HG03095 (cell line): ENCODE results near the gene PLA2G4B.

Experiments
- ATAC-seq: cut with Tn5 transposase; IDR thresholded peaks from one replicate; pipeline ENCODE4 v1.9.1; 2021; ENCODE audit warnings: moderate library complexity; ENCODE audit not compliant: unreplicated experiment

PLA2G4B gene

DNA sequence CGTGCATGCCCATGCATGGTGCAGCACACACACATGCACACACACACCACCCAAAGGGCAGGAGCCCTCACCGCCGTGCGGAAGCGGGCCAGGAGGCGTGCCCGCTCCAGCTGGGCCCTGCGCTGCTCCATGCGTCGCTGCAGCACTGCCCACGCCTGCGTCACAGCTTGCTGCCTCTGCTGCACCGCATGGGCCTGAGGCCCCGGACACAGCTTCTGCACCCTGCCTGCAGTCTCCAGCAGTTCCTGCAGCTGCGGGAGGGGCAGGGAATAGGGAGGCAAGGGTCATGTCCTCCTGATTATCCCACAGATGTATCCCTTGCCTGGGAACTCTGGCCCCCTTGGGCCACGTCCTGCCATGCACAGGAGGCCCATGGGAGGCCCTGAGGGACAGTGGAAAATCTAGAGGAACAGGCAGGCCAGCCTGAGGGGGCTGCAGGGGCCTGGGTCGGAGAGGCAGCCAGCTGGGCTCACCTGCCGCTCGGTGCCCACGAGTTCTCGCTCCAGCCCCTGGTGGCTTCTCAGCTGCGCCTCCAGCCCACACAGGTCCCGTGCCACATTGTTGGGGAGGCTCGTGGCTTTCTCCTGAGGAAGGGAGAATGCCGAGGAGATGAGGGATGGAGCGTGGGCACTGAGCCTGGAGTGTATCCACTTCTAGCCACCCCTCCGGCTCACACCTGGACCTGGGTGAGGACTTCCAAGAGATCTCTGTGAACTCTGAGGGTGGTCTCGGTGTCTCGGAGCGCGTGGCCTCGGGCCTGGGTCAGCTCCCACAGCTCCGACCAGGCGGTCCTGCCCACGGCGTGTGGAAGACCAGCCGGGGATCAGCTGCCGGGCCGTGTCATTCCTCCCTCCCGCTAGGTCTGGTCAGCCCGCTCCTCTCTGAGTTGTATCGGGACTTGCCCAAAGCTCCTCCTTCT, 31.4 kb downstream of the PLA2G4B start:
- ATAC-seq, result no peak

DNA sequence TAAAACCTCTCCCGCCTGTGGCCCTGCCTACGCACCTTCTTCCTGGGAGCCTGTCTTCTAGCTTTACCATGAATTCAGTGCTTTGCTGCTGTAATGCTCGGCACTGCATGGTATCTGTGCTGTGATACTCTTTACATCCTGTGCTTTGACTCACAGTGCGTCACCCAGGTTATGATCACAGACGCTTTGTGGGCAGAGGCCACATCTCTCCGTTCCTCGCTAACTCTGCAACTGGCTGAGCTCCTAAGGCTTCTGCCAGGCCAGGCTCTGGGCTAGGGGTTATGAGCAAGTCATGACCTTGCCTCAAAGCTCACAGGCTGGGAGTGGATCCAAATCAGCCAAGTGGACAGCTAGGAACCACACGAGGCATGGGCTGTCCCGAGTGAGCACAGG, 32.0 kb downstream of the PLA2G4B start:
- no peak for ATAC-seq

DNA sequence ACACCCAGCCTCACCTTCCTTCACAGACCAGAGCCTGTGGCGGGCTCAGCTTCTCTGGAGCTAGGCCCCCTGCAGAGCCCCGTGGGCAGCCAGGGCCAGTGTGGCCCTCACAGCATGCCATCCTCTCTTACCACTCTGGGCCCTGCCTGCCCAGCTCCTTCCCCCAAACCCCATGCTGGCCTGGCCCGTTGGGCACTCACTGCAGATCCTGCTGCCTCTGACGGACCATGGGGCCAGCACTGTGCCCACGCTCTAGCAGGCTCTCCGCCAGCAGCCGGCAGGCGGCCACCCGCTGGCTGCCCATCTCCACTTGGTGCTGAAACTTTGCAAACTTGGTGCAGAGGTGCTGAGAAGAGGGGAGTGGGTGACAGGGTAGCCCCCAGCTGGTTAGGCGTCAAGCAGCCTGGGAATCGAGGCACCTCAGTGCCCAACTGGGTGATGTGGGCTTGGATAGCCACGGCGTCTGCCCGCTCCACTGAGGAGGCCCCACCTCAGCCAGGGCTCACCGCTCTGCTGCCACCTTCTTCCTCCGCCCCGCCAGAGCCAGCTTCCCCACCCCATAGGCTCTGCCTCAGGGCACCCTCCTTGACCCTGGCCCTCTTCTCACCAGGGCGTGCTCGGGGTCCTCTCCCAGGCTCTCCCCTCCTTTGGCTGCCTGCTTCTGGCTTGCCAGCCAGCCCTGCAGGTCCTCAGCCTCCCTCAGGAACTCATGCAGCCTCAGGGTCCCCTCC, 32.7 kb downstream of the PLA2G4B start:
- no peak for ATAC-seq

DNA sequence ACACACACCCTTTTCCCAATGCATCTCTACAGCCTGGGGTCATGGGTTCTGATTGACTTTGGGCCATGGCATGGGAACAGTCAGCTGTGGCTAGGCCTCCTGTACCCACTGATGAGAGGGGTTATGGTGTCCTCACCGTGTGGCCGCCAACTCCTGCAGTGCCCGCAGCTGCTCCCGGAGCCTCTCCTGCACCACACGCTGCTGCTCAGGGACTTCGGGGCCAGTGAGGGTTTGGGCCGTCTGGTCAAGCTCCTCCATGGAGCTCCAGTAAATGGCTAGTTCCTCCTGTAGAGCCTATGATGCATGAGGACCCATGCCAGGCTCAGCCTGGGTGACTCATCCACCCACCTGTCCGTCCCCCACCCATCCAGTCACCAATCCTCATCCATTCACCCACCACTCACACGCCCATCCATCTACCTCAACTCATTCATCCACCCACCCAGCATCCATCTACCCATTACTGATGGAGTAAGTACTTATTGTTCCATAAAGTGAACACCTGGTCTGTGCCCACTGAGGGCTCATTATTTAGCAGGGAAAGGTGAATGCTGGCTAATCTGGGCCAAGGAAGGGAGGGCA, 33.6 kb downstream of the PLA2G4B start:
- ATAC-seq, result no peak

DNA sequence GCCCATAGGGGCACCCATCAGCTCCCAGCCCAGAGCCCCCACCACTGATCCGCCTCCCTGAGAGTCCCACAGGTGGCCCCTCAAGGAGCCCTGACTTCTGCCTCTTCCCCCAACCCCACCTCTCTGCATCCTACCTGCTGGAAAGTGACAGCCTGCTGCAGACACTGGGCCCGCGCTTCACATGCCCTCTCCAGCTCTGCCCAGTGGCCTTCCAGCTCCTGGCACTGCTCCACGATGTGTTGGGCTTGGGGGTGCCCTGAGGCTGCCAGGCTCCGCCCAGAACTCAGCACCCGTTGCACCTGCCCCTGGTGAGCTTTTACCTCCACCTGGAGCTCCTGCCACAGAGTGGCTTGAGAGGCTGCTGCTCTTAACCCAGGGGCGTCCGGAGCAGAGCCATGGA, 35.1 kb downstream of the PLA2G4B start:
- ATAC-seq, result no peak

DNA sequence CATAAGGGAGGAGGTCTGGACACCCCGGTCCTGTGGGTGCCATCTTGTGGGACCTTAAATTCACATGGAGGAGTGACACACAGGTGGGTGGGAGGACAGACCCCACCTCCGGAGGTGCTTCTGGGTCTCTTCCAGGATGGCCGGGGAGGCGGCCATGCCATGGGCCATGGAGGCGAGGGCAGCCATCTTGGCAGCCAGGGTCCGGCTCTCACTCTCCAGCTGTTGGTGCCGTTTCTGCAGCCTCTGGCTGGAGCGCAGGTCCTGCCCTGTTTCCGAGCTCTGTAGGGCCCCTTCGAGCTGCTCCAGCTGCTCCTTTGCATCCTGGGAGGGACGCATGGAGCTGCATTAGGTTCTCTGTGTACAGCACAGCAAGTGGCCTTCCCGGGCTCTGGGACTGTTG, 36.1 kb downstream of the PLA2G4B start:
- ATAC-seq, result no peak

DNA sequence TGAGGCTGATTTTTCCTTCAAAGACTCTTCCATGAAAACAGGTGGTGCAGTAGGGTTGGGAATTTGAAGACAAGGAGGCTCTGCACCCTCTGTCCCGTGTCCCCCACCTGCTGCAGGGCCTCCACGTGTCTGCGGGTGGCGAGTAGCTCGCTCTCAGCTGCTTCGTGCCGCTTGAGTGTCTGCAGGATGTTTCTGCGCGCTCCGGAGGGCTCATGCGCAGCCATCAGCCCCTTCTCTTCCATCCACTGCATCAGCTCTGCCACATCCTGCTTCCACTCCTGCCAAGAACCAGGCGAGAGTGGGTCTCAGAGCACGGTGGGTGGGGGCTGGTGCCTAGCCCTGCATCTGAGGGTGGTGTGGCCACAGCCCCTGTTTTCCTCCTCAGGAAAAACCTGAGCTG, 37.4 kb downstream of the PLA2G4B start:
- ATAC-seq, result no peak

DNA sequence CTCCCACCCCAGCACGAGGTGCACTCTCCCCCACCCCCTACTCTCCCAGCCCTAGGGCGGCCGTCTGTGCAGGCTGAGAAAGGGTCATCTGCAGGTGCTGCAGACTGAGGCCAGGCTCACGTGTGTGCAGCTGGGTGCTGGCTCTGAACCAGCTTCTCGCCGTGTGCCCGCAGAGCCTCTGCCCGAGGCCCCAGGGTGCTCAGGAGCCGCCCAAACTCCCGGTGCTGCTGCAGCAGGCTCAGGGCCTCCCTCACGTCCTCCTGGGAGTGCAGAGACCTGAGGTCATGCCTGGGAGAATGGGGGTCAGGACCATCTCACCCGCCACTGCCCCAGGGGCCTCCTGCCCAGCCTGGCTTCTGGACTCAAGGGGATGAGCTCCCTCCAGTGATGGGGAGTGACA, 38.0 kb downstream of the PLA2G4B start:
- no peak for ATAC-seq

DNA sequence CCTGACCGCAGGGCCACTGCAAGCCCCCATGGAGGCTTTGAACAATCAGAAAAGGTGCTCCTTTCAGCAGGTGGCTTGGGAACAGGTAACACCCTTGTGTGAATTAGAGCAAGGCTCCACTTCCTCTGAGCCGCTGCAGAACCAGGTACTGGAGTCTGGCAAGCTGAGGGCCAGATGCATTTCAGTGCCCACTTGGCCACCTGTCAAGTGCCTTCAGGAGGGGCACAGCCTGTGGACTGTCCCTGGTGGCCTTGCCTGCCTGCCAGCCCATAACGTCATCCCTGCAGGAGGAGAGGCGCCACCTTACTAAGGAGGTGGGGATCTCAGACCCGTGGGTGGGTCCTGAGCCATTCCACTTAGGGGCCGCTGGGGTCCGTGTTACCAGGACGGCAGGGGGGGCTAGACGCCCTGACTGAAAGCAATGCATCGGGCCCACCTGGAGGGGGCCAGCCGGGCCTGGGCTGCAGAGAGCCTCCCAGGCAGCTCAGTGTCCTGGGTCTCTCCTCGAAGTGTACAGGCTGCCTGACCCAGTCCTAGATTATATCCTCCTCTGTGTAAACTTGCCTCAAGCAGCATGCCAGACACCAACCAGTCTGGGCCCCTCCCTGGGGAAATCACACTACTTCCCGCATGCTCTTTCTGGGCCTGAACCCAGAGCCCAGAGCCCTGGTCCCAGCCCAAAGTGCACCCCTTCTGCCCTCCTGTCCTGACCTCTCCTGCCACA, 39.1 kb downstream of the PLA2G4B start:
- no peak for ATAC-seq

DNA sequence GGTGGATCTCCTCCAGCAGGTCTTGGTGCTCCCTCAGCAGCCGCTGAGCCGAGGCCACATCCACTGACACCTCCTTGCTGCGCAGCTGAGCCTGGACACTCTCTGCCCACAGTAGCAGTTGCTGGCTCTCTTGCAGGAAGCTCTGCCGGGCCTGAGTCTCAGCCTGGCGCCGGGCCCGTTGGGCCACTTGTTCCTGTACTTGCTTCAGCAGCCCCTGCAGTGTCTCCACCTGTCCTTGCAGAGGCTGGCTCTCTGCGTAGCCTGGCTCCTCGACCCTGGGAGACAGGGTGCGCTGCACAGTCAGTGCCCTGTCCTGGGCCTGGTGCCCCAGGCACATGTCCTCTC, 39.7 kb downstream of the PLA2G4B start:
- ATAC-seq, result no peak

DNA sequence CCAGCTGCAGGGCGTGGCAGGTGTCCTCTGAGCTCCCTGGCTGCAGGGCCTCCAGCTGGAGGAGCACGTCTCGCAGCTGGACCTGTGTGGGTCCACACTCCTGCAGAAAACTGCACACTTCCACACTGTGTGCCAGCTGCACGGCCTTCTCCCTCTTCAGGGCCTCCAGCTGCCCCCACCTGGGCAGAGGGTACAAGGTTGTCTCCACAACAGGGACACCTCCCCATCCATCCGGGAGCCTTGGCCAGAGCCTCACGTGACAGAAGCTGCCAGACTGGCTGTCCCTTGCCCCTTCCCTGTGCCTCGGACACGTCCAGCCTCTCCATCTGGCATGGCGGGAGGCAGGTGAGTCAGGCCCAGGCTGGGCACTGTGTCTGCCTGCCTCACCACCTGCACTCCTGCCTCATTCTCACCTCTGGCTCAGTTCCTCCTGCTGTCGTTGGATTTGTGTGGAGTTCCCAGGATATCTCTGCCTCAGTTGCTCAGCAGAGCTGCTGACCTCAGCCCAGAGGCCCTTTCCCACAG, 40.7 kb downstream of the PLA2G4B start:
- ATAC-seq, result no peak

DNA sequence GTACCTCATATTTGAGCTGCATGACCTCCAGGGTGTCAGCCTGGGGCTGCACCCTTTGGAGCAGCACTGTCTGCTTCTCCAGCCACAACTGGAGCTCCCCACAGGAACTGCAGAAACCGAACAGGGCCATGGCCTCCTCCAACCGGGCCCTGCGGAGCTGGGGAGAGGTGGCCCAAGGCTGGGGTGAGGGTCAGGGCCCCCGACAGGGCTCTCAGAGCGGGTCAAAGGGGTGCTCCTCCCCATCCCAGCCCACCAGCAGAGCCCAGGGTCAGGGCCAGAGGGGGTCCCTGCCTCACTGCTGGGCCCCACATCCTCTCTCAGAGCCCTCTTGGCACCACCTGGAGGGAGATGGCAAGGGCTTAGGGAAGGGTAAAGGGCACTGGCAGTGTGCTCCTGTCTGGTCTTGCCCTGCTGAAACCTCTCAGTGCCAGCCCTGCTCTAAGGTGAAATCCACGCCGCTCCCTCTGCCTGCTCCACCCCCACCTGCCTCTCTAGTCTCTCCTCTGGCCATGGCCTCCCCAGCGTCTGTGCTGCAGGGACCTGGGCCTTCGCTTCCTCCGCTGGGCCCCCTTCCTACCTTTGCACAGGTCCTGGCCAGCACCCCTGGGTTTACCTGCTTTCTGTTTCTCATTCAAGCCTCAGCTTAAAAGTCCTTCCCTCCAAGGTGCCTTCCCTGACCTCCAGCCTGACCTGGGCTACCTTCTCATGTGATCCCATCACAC, 41.7 kb downstream of the PLA2G4B start:
- no peak for ATAC-seq

DNA sequence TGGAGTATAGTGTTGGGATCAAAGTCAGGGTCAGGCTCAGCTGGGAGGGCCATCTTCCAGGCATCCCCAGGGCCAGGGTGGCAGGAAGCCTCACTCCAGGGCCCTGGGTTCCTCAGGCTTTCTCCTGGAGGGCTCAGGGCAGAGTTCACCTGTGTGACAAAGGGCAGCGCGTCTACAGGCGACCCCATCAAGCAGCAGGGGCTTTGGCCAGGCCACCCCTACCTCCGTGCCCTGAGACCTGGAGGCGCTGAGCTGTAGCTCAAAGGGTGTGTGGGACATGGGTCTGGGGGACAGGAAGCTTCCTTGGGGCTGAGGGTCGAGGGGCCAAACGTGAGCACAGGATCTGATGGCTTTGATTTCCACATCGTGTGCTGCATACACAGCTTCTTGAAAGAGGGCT, 42.4 kb downstream of the PLA2G4B start:
- ATAC-seq, result no peak

DNA sequence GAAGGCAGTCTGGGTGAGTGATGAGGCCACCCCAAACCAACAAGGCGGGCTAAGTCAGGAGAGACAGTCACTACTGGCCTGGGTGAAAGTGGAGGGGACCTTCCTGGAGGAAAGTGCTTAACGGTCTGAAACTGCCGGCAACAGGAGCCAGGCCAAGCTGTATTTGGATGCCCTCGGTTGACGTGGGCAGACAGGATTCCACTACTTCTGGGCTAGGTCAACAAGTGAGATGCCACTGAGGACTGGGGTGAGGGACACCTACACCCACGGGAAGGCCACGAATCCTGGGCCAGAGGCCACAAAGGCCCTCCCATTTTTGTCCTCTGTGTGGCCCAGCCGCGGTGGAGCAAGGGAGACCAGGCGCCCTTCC, 42.9 kb downstream of the PLA2G4B start:
- no peak for ATAC-seq

DNA sequence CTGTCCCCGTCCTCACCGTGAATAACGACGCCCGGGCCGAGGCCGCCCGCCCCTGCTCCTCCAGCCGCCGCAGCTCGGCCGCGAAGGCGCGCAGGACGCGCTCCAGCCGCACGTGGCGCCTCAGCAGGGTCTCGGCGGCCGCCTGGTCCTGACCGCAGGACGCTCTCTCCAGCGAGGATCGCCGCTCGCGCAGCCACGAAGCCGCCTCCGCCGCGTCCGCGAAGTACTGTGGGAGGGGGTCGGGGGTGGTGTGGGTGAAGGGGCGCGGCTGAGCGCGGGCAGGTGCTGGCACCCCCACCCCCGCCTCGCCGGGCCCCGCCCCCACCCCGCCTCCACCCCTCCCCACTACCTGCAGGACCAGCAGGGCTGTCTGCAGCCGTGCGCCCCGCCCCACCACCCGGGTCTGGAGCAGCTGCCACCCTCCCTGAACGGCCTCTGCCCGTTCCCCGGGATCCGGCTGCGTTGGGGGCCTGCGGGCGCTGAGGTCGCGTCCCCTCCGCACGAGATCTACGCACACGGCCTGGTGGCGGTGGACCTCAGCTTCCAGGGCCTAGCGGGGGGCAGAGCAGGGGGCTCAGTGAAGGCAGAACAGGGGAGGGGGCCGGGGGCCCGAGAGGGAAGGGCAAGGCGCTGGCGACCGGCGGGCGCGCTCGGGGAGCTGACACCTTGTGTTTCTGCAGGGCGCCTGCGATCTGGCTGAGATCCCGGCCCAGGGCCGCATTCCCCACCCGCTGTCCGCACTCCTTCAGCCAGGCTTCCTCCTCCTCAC, 43.5 kb downstream of the PLA2G4B start:
- no peak for ATAC-seq

DNA sequence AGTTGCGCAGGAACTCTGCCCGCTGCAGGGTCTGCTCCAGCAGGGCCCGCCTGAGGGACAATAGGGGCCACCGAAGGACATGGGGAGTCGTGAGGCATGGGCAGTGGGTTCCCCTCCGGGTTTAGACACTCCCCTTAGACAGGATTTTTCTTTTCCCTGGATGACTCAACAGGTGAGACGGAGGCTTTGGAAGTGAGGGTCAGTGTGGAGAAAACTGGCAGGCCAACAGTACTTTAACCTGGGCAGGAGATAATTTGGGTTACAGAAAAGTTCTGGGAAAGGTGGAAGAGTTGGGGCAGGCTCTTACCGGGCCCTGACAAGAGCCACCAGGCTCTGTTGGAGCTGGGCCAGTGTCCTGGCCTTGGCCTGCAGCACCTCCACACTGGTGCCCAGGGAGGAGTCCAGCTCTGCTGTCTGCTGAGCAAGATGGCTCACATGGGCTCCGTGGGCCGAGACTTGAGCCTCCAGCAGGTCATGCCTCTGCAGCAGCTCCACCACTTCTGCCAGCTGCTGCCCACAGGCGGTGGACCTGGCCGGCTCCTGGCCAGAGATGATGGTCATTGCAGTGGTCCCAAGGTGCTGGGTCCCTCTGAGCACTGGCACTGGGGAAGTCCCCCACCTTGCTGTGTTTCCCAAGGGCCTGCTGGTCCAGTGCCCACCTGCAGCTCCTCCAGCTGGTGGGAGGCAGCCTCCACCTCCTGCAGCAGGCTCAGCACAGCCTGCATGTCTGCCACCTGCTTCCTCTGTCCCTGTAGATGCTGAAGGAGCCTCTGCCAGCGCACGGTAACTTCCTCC, 44.2 kb downstream of the PLA2G4B start:
- no peak for ATAC-seq

DNA sequence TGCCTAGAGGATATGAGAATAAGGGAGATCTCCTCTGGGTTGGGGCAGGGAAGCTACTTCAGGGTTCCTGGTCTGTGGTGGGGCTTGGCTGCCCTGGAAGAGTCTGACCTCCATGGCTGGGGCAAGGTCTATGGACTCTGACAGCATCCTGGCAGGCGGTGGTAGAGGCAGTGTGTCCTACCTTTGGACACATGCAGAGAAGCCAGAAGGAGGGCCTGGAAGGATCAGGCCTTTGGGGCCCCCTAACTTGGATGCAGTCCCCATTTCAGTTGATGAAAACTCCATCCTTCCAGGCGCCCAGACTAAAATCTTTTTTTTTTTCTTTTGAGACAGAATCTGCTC, 44.8 kb downstream of the PLA2G4B start:
- no peak for ATAC-seq

DNA sequence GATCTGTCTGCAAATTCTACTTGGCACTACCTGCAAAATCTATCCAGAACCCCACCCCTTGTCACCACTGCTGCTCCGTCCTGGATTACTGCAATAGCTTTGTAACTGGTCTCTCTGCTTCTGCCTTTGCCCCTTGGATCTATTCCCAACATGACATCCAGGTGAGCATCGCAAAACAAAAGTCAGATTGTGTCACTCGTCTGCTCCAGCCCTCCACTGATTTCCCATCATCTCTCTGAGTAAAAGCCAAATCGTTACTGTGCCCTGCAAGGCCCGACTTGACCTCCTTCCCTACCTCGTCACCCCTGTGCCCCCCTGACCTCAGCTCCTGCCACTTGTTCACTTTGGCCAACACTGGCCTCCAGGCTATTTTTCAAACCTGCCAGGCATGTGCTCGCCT, 45.8 kb downstream of the PLA2G4B start:
- no peak for ATAC-seq

DNA sequence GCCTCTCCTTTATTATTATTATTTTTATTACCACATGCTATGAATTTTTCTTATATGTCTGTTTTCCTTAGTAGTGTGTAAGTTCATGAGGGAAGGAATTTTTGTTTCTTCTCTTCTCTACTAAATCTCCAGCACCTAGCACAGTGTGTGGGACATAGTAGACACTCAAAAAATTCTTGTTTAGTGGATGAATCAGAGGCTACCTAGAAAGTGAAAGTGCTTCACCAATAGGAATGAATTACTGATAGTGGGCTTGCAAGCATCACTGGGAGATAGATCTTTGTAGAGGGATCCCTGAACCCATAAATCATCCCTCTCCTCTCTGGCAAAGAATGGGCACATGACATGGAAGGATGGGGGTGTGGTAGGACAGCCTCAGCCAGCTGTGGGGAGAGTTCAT, 46.7 kb downstream of the PLA2G4B start:
- ATAC-seq, result no peak
